Thyroid gland (tissue), 4 donors: ENCODE measurements around the gene CXCL10.

ENCODE experiments used
- POLR2A ChIP-seq, 2 donors: fragments of 450-650 bp; IDR thresholded peaks; one replicate each; pipeline ENCODE4 v1.6.1; 2017; ENCODE audit warnings: antibody characterized with exemption in 2 of 2, mild to moderate bottlenecking in 2 of 2, moderate library complexity in 1 of 2
- TF ChIP-seq, protein P1 (sequence below), 6 experiments: fragments of 200-600 bp in 3 of 6; fragments of 450-650 bp in 3 of 6; sonication (generic) in 3 of 6; IDR thresholded peaks; one replicate each; pipeline ENCODE4 v1.5.1; 2016 to 2019; ENCODE audit warnings: antibody characterized with exemption in 6 of 6, mild to moderate bottlenecking in 2 of 6, inconsistent platforms in 1 of 6, moderate library complexity in 1 of 6

DNA sequence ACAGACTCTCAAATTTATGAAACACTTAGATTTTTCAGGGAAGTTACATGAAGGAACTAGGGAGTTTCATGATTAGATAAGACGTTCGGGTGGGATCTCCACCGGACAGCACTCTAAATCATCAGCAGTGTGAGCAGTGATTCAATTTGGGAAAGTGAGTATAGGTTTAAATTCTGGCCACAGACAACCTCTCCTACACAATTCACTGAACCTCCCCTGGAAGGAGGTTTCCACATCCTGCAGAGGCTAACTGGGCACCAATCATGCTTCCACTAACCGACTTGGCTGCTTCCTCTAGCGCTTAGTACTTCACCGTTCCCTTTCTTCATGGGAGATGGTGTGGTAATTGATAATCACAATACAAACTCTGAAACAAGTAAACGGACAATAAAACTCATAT is 21.6 kb downstream of the CXCL10 start:
- TF ChIP-seq, protein P1, sequence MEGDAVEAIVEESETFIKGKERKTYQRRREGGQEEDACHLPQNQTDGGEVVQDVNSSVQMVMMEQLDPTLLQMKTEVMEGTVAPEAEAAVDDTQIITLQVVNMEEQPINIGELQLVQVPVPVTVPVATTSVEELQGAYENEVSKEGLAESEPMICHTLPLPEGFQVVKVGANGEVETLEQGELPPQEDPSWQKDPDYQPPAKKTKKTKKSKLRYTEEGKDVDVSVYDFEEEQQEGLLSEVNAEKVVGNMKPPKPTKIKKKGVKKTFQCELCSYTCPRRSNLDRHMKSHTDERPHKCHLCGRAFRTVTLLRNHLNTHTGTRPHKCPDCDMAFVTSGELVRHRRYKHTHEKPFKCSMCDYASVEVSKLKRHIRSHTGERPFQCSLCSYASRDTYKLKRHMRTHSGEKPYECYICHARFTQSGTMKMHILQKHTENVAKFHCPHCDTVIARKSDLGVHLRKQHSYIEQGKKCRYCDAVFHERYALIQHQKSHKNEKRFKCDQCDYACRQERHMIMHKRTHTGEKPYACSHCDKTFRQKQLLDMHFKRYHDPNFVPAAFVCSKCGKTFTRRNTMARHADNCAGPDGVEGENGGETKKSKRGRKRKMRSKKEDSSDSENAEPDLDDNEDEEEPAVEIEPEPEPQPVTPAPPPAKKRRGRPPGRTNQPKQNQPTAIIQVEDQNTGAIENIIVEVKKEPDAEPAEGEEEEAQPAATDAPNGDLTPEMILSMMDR (IDR thresholded peaks at IDR 0.05): no peak
- no peak for TF ChIP-seq POLR2A (IDR thresholded peaks at IDR 0.05)
